A673 (cell line): ENCODE data around the gene PCDHGA9. TPM values are rescaled to one million over a fixed set of nuclear protein-coding genes. Genes with fewer than 3 reads are reported as not detected.
"Not testable (repeated sequence)": the region's sequence is repeated elsewhere in the genome, so short reads cannot be mapped to it uniquely, and the experiment has no call there.

ENCODE experiments used
- BruUV-seq: library from RNA; stranded (reverse); fragments of 400-500 nt; replicated peaks from 2 replicates; lab custom pipeline; 2021; lab: Mats Ljungman, UMichigan
- CTCF ChIA-PET: fragments of 300-600 bp; sonication (Branson Sonifier 250); formaldehyde crosslinking; loops from one replicate; lab custom pipeline; 2022; ENCODE audit warnings: antibody characterized with exemption; lab: Charles Lee
- POLR2A ChIA-PET: fragments of 300-600 bp; sonication (Branson Sonifier 250); formaldehyde crosslinking; loops from one replicate; lab custom pipeline; 2022; ENCODE audit warnings: antibody characterized with exemption; ENCODE audit not compliant: low non-redundant PET; lab: Charles Lee
- DNase-seq: peaks from one replicate; pipeline ENCODE4 v3.0.0-alpha.2; 2015; ENCODE audit warnings: low spot score
- H3K27ac ChIP-seq: fragments of 200-600 bp; sonication (generic); 2 replicates; pipeline ENCODE4 v1.5.1; 2016; ENCODE audit warnings: mixed run types, low read depth, mild to moderate bottlenecking, mixed read lengths, antibody characterized with exemption, low read length; ENCODE audit not compliant: poor library complexity, severe bottlenecking
- H3K27me3 ChIP-seq: fragments of 200-600 bp; sonication (generic); replicated peaks from 2 replicates; pipeline ENCODE4 v1.6.1; 2017; ENCODE audit warnings: mixed run types, low read depth, mild to moderate bottlenecking, mixed read lengths, antibody characterized with exemption, low read length; ENCODE audit not compliant: insufficient read depth, poor library complexity
- H3K36me3 ChIP-seq: fragments of 200-600 bp; sonication (generic); 2 replicates; pipeline ENCODE4 v1.6.1; 2016; ENCODE audit warnings: mixed run types, mild to moderate bottlenecking, mixed read lengths, antibody characterized with exemption, low read length; ENCODE audit not compliant: insufficient read depth, poor library complexity, severe bottlenecking
- H3K4me1 ChIP-seq: fragments of 200-600 bp; sonication (generic); 2 replicates; pipeline ENCODE4 v1.6.1; 2017; ENCODE audit warnings: mixed run types, mild to moderate bottlenecking, mixed read lengths, antibody characterized with exemption, low read length; ENCODE audit not compliant: insufficient read depth, poor library complexity, severe bottlenecking
- H3K4me3 ChIP-seq: fragments of 200-600 bp; sonication (generic); 2 replicates; pipeline ENCODE4 v1.5.1; 2016; ENCODE audit warnings: low read depth, mixed run types, mild to moderate bottlenecking, mixed read lengths, low read length; ENCODE audit not compliant: poor library complexity, severe bottlenecking
- H3K9me3 ChIP-seq: fragments of 200-600 bp; sonication (generic); 2 replicates; pipeline ENCODE4 v1.6.1; 2016; ENCODE audit warnings: mixed run types, low read depth, mild to moderate bottlenecking, mixed read lengths, antibody characterized with exemption, low read length; ENCODE audit not compliant: poor library complexity, severe bottlenecking
- EZH2 ChIP-seq: fragments of 200-600 bp; sonication (generic); IDR thresholded peaks from 2 replicates; pipeline ENCODE4 v1.6.1; 2017; ENCODE audit warnings: borderline replicate concordance, low read depth, mild to moderate bottlenecking, mixed read lengths, antibody characterized with exemption, low read length; ENCODE audit not compliant: poor library complexity, severe bottlenecking
- intact Hi-C: fragments of 100-400 bp; cut with micrococcal nuclease; formaldehyde crosslinking; loops from one replicate; pipeline ENCODE4 v1.10.0; 2022; ENCODE audit not compliant: unreplicated experiment
- total RNA-seq: library from RNA; stranded (reverse); gene quantifications from 2 replicates; pipeline ENCODE4 v1.2.3, GENCODE V29; 2021
- TF ChIP-seq, protein P1 (sequence below): fragments of 300-800, 200-600 bp; sonication (generic); conservative IDR thresholded peaks from 2 replicates; pipeline ENCODE4 v1.5.1; 2017; ENCODE audit warnings: low read depth, mild to moderate bottlenecking, antibody characterized with exemption, low read length, moderate library complexity, mixed read lengths

Gene PCDHGA9
- total RNA-seq, 1 experiment from 2014 or later = 5.0 TPM

DNA sequence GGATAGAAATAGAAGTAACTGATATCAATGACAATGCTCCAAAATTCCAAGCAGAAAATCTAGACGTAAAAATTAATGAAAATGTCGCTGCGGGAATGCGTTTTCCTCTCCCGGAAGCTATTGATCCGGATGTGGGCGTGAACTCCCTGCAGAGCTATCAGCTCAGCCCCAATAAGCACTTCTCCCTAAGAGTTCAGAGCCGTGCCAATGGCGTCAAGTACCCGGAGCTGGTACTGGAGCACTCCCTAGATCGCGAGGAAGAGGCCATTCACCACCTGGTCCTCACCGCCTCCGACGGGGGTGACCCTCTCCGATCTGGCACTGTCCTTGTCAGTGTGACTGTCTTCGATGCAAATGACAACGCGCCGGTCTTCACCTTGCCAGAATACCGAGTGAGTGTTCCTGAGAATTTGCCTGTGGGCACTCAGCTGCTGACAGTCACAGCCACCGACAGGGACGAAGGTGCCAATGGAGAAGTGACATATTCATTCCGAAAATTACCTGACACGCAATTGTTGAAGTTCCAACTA lies 11.0 kb downstream of the PCDHGA9 start:
- CTCF ChIA-PET = no interaction called here
- no peak overlapping the region for H3K27ac ChIP-seq
- peaks cover 37% of the 10 kb centered on the region for H3K36me3 ChIP-seq
- intact Hi-C loops = no loop called here
- TF ChIP-seq, protein P1, sequence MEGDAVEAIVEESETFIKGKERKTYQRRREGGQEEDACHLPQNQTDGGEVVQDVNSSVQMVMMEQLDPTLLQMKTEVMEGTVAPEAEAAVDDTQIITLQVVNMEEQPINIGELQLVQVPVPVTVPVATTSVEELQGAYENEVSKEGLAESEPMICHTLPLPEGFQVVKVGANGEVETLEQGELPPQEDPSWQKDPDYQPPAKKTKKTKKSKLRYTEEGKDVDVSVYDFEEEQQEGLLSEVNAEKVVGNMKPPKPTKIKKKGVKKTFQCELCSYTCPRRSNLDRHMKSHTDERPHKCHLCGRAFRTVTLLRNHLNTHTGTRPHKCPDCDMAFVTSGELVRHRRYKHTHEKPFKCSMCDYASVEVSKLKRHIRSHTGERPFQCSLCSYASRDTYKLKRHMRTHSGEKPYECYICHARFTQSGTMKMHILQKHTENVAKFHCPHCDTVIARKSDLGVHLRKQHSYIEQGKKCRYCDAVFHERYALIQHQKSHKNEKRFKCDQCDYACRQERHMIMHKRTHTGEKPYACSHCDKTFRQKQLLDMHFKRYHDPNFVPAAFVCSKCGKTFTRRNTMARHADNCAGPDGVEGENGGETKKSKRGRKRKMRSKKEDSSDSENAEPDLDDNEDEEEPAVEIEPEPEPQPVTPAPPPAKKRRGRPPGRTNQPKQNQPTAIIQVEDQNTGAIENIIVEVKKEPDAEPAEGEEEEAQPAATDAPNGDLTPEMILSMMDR = no peak
- TF ChIP-seq EZH2 = no peak
- POLR2A ChIA-PET = no interaction called here
- no peak for DNase-seq
- H3K27me3 ChIP-seq = no peaks in the 10 kb centered on the region
- BruUV-seq = no TSS peak
- H3K9me3 ChIP-seq = peaks cover 83% of the 10 kb centered on the region
- no peak overlapping the region for H3K4me3 ChIP-seq
- H3K4me1 ChIP-seq = no peaks in the 10 kb centered on the region

GRCh38 chr5:141414548-141415274 lies 12.1 kb downstream of the PCDHGA9 start:
- H3K4me1 ChIP-seq, DNase-seq, H3K27me3 ChIP-seq, intact Hi-C loops, H3K27ac ChIP-seq, BruUV-seq, H3K4me3 ChIP-seq, CTCF ChIA-PET, POLR2A ChIA-PET: not testable (repeated sequence)
- peaks cover 82% of the 10 kb centered on the region for H3K9me3 ChIP-seq
- H3K36me3 ChIP-seq = peaks cover 33% of the 10 kb centered on the region

- POLR2A ChIA-PET, H3K27me3 ChIP-seq, BruUV-seq, intact Hi-C loops, H3K4me3 ChIP-seq, DNase-seq, H3K27ac ChIP-seq, H3K4me1 ChIP-seq: not testable (repeated sequence)
- CTCF ChIA-PET = interaction anchor here (0.7 kb wide), 1 partner anchor 146 kb away, joined by 4 read pairs; no protein-coding TSS in a partner anchor
- Histone ChIP-seq H3K36me3 (peaks cover 32% of the 10 kb centered on the region), H3K9me3 (peaks cover 82% of the 10 kb centered on the region)
Measured at GRCh38 chr5:141415275-141415618, 12.7 kb downstream of the PCDHGA9 start.

GRCh38 chr5:141417494-141418172 lies 15.1 kb downstream of the PCDHGA9 start, which contains the start of gene PCDHGB7:
PCDHGB7 (plus strand) TSS chr5:141417677; CDS start chr5:141417860, 183 bp downstream.
- intact Hi-C loops, H3K4me1 ChIP-seq, H3K27me3 ChIP-seq, POLR2A ChIA-PET, H3K4me3 ChIP-seq, BruUV-seq, H3K27ac ChIP-seq: not testable (repeated sequence)
- TF ChIP-seq, protein P1 = 0 out of 2 replicates have a peak, but pooled peaks have one; percentile 37
- CTCF ChIA-PET = interaction anchor here (1.1 kb wide), 1 partner anchor 143 kb away, joined by 8 read pairs; no protein-coding TSS in a partner anchor
- H3K9me3 ChIP-seq = peaks cover 87% of the 10 kb centered on the region
- peak; percentile 24 for DNase-seq
- H3K36me3 ChIP-seq = peaks cover 12% of the 10 kb centered on the region
